Pancreas (tissue), 10 donors: ENCODE data around the gene MXRA7. TPM values are rescaled to one million over a fixed set of nuclear protein-coding genes. Genes with fewer than 3 reads are reported as not detected.

ENCODE experiments used
- ATAC-seq, 4 donors: fragments of 200-7000 bp; cut with Tn5 transposase; one replicate each; pipeline versions ENCODE4 v1.8.0 to v1.9.1; 2020; ENCODE audit warnings: mild to moderate bottlenecking in 4 of 4, moderate library complexity in 4 of 4
- DNase-seq, 6 donors: peaks; one replicate each; pipeline ENCODE4 v3.0.0-alpha.2; 2020
- FAIRE-seq: peaks from 2 replicates; lab custom pipeline; 2012; peaks lifted over from hg19 to GRCh38; lab: Jason Lieb, UNC
- H3K27ac ChIP-seq, 4 donors: fragments of 200-600 bp; sonication (generic); 1 replicate in 3 of 4; 2 replicates in 1 of 4; pipeline versions ENCODE4 v1.5.0 to v1.8.0; 2020
- H3K27me3 ChIP-seq, 4 donors: fragments of 200-600 bp; one replicate each; pipeline ENCODE4 v1.8.0; 2021
- H3K36me3 ChIP-seq, 3 donors: fragments of 200-600 bp; sonication (generic) in 1 of 3; one replicate each; pipeline versions ENCODE4 v1.5.0 to v1.8.0; 2020 to 2021
- H3K4me1 ChIP-seq, 3 donors: fragments of 200-600 bp; one replicate each; pipeline ENCODE4 v1.8.0; 2021
- H3K4me3 ChIP-seq, 4 donors: fragments of 200-600 bp; sonication (generic) in 2 of 4; one replicate each; pipeline versions ENCODE4 v1.5.0 to v1.8.0; 2020 to 2021
- H3K9me3 ChIP-seq, 4 donors: fragments of 200-600 bp; one replicate each; pipeline ENCODE4 v1.8.0; 2021
- CTCF ChIP-seq, 4 donors: fragments of 200-600 bp; sonication (generic) in 3 of 4; IDR thresholded peaks; one replicate each; pipeline versions ENCODE4 v1.5.0 to v1.8.0; 2021; ENCODE audit warnings: antibody characterized with exemption in 4 of 4
- WGBS, 2 donors: extraction: QIAGEN DNeasy Blood & Tissue Kit; methylation state at CpG; one replicate each; pipeline ENCODE4 v1.1.7; 2013; 5-methylcytosine and 5-hydroxymethylcytosine counted together
- intact Hi-C, 3 donors: fragments of 100-400 bp; cut with DNase I; formaldehyde crosslinking; loops; one replicate each; pipeline versions ENCODE4 v1.11.1 to v1.14.2; 2022
- polyA plus RNA-seq, 2 donors: library from polyadenylated mRNA; stranded (reverse); fragments of 200-250 nt; gene quantifications; one replicate each; pipeline ENCODE4 v1.2.3, GENCODE V29; 2013
- total RNA-seq, 6 donors: library from RNA; stranded (reverse); fragmentation: NEBNext Ultra II Directional in 4 of 6; extraction: Animal tissue kit (Norgen Biotek cat#: 25700) in 4 of 6; gene quantifications; one replicate each; pipeline versions ENCODE4 v1.2.1 to v1.2.4, GENCODE V29; 2021 to 2023
- donor health status: healthy with polysubstance abuse.
- donor health status: DM: no; HTN: no; CAD: no; lungs with moderate emphysema.
- donor health status: DM: no; HTN: no; CAD: no.
- donor health status: control.
- donor health status: control.
- donor health status: Bipolar disorder and iron deficiency.
- donor health status: DM: yes; HTN: yes; CAD: no.
- donor health status: DM: no; HTN: no; CAD: no.
- donor health status: DM: no; HTN: no; CAD: no.
- donor health status: DM: yes; HTN: yes; CAD: no.

The MXRA7 gene
- total and polyA plus RNA-seq, 8 donors = 32.0 to 137 (median 44.7) TPM

- DNase-seq = peak in 3 of 6 donors; percentile 29 to 55 (median 46)
- no peak for FAIRE-seq
- no peaks in the 10 kb centered on the region for H3K9me3 ChIP-seq
- 10 to 19% methylated on average over 8 of the region's 8 CpGs for WGBS, 2 donors
- H3K27ac ChIP-seq = peak overlapping the region in 3 of 4 donors; percentile 2 to 34 (median 30)
- intact Hi-C loops = no loop called here
- ATAC-seq = peak; percentile 67 to 82 (median 78)
- TF ChIP-seq CTCF (IDR thresholded peaks at IDR 0.05) = no peak
- peaks cover 12 to 29% (median 22%) of the 10 kb centered on the region in 3 donors for H3K4me1 ChIP-seq
- no peaks in the 10 kb centered on the region for H3K36me3 ChIP-seq
- no peaks in the 10 kb centered on the region for H3K27me3 ChIP-seq
- H3K4me3 ChIP-seq = no peak overlapping the region
These were observed 65.8 kb downstream of the MXRA7 start for GRCh38 chr17:76644995-76645394.

- ATAC-seq (peak in 3 of 4 donors; percentile 18 to 42 (median 41)), DNase-seq (no peak), FAIRE-seq (no peak)
- Histone ChIP-seq H3K4me3 (no peak within 1 kb of the TSS), H3K27ac (peak within 1 kb of the TSS in 3 of 4 donors; percentile 2 to 34 (median 30)), H3K4me1 (peaks cover 12 to 29% (median 22%) of the 10 kb centered on the region in 3 donors), H3K36me3 (no peaks in the 10 kb centered on the region), H3K9me3 (no peaks in the 10 kb centered on the region), H3K27me3 (no peaks in the 10 kb centered on the region)
- TF ChIP-seq CTCF (IDR thresholded peaks at IDR 0.05) = no peak
- intact Hi-C loops = no loop called here
- WGBS, 2 donors = 82 to 87% methylated on average over 7 of the region's 7 CpGs
These were observed 67.1 kb downstream of the MXRA7 start, which contains the start of gene ST6GALNAC1 for GRCh38 chr17:76643553-76644148. Gene ST6GALNAC1 (minus strand): TSS chr17:76643757. CDS start chr17:76643638, 119 bp downstream.

- Histone ChIP-seq H3K4me1 (peaks cover 12 to 29% (median 22%) of the 10 kb centered on the region in 3 donors), H3K36me3 (no peaks in the 10 kb centered on the region), H3K4me3 (no peak overlapping the region), H3K9me3 (no peaks in the 10 kb centered on the region), H3K27me3 (no peaks in the 10 kb centered on the region), H3K27ac (no peak overlapping the region)
- ATAC-seq = no peak
- FAIRE-seq = no peak
- no peak for TF ChIP-seq CTCF (IDR thresholded peaks at IDR 0.05)
- DNase-seq = no peak
- intact Hi-C loops = no loop called here
- 92 to 94% methylated on average over 6 of the region's 6 CpGs for WGBS, 2 donors
These were observed 67.8 kb downstream of the MXRA7 start for GRCh38 chr17:76642994-76643393.

GRCh38 chr17:76642032-76642561 lies 68.7 kb downstream of the MXRA7 start:
- intact Hi-C loops = no loop called here
- ATAC-seq (no peak), DNase-seq (no peak), FAIRE-seq (no peak)
- 81 to 86% methylated on average over 5 of the region's 5 CpGs for WGBS, 2 donors
- Histone ChIP-seq H3K4me1 (peaks cover 12 to 29% (median 22%) of the 10 kb centered on the region in 3 donors), H3K36me3 (no peaks in the 10 kb centered on the region), H3K9me3 (no peaks in the 10 kb centered on the region), H3K4me3 (no peak overlapping the region), H3K27ac (no peak overlapping the region), H3K27me3 (no peaks in the 10 kb centered on the region)
- no peak for TF ChIP-seq CTCF (IDR thresholded peaks at IDR 0.05)

GRCh38 chr17:76641501-76641900 lies 69.3 kb downstream of the MXRA7 start:
- no peaks in the 10 kb centered on the region for H3K27me3 ChIP-seq
- intact Hi-C loops = no loop called here
- no peak overlapping the region for H3K4me3 ChIP-seq
- no peaks in the 10 kb centered on the region for H3K9me3 ChIP-seq
- TF ChIP-seq CTCF (IDR thresholded peaks at IDR 0.05) = no peak
- H3K36me3 ChIP-seq = no peaks in the 10 kb centered on the region
- H3K27ac ChIP-seq = peak overlapping the region in 1 of 4 donors; percentile 41
- DNase-seq (no peak), FAIRE-seq (no peak), ATAC-seq (peak in 2 of 4 donors; percentile 24 to 41)
- peaks cover 12 to 29% (median 22%) of the 10 kb centered on the region in 3 donors for H3K4me1 ChIP-seq
- WGBS, 2 donors = 3 to 7% methylated on average over 3 of the region's 3 CpGs
